GM21717 (cell line): ENCODE data around the gene DLG2.

Source experiments
- ATAC-seq: cut with Tn5 transposase; IDR thresholded peaks from one replicate; pipeline ENCODE4 v1.9.1; 2021; ENCODE audit warnings: mild to moderate bottlenecking, moderate library complexity; ENCODE audit not compliant: unreplicated experiment

The DLG2 gene

GRCh38 chr11:84541731-84542340 is 1085.3 kb downstream of the DLG2 start:
- no peak for ATAC-seq

GRCh38 chr11:84536456-84536855 is 1090.7 kb downstream of the DLG2 start:
- no peak for ATAC-seq

- ATAC-seq = no peak
These were observed 1094.8 kb downstream of the DLG2 start for GRCh38 chr11:84532364-84532763.

GRCh38 chr11:84526250-84526649 is 1100.9 kb downstream of the DLG2 start:
- ATAC-seq = no peak

GRCh38 chr11:84524422-84525051 is 1102.6 kb downstream of the DLG2 start:
- ATAC-seq = no peak

GRCh38 chr11:84522331-84522730 is 1104.8 kb downstream of the DLG2 start:
- ATAC-seq = no peak

GRCh38 chr11:84518631-84519183 is 1108.4 kb downstream of the DLG2 start:
- ATAC-seq = no peak

GRCh38 chr11:84514436-84514835 is 1112.7 kb downstream of the DLG2 start:
- ATAC-seq = no peak

- ATAC-seq = no peak
These were observed 1123.6 kb downstream of the DLG2 start for GRCh38 chr11:84503503-84503902.

GRCh38 chr11:84501750-84502149 is 1125.4 kb downstream of the DLG2 start:
- no peak for ATAC-seq

GRCh38 chr11:84497981-84498411 is 1129.1 kb downstream of the DLG2 start:
- ATAC-seq = no peak

- ATAC-seq = no peak
These were observed 1130.0 kb downstream of the DLG2 start for GRCh38 chr11:84497181-84497580.

GRCh38 chr11:84496122-84496521 is 1131.0 kb downstream of the DLG2 start:
- ATAC-seq = no peak

- ATAC-seq = no peak
These were observed 1147.0 kb downstream of the DLG2 start for GRCh38 chr11:84480131-84480530.

GRCh38 chr11:84476581-84476980 is 1150.6 kb downstream of the DLG2 start:
- no peak for ATAC-seq

- no peak for ATAC-seq
These were observed 1155.6 kb downstream of the DLG2 start for GRCh38 chr11:84471501-84471900.

- ATAC-seq = no peak
These were observed 1158.9 kb downstream of the DLG2 start for GRCh38 chr11:84468235-84468634.

- no peak for ATAC-seq
These were observed 1162.1 kb downstream of the DLG2 start for GRCh38 chr11:84465040-84465439.

- no peak for ATAC-seq
These were observed 1171.5 kb downstream of the DLG2 start for GRCh38 chr11:84455691-84456090.

GRCh38 chr11:84452211-84452610 is 1174.9 kb downstream of the DLG2 start:
- ATAC-seq = no peak

GRCh38 chr11:84438565-84438964 is 1188.6 kb downstream of the DLG2 start:
- no peak for ATAC-seq
